GM12872 (cell line): ENCODE measurements around the gene PYGL.

ENCODE experiments used
- TF ChIP-seq, protein P1 (sequence below): IDR thresholded peaks from 3 replicates; pipeline ENCODE4 v1.5.1; 2011; ENCODE audit warnings: low read depth, mild to moderate bottlenecking, low read length, moderate library complexity; ENCODE audit not compliant: insufficient read depth

PYGL gene

DNA sequence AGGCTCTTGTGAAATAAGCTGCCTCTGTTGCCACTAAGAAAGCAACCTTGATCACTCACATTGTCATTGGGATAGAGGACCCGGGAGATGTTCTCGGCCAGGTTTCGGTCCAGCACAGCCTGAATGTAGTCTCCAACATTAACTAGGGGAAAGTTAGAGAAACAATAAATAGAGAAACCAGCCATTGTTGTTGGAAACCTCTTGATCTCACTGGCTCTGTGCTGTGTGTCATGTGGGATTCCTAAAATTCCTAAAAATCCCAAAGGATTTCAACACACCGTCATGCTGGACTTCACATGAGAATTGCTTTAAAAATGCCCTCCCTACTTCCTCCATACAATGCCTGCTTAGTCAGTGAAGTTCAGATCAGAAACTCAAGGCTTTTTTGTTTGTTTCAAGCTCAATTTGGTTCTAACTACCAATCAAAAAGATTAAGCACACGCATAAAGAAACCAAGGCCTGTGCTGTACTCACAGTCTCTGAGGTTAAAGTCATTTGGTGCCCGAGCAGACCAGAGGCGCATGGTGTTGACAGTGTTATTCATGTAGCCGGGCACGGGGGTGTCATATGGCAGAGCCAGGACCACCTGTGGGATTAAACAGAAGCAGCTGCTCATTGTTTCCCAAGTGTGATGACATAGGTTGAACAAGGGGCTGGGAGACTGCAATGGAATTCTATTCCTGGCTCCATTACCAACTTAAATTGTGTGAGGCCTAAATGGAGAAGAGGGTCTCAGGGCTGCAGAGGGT is 23.6 kb downstream of the PYGL start:
- TF ChIP-seq, protein P1, sequence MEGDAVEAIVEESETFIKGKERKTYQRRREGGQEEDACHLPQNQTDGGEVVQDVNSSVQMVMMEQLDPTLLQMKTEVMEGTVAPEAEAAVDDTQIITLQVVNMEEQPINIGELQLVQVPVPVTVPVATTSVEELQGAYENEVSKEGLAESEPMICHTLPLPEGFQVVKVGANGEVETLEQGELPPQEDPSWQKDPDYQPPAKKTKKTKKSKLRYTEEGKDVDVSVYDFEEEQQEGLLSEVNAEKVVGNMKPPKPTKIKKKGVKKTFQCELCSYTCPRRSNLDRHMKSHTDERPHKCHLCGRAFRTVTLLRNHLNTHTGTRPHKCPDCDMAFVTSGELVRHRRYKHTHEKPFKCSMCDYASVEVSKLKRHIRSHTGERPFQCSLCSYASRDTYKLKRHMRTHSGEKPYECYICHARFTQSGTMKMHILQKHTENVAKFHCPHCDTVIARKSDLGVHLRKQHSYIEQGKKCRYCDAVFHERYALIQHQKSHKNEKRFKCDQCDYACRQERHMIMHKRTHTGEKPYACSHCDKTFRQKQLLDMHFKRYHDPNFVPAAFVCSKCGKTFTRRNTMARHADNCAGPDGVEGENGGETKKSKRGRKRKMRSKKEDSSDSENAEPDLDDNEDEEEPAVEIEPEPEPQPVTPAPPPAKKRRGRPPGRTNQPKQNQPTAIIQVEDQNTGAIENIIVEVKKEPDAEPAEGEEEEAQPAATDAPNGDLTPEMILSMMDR = no peak

DNA sequence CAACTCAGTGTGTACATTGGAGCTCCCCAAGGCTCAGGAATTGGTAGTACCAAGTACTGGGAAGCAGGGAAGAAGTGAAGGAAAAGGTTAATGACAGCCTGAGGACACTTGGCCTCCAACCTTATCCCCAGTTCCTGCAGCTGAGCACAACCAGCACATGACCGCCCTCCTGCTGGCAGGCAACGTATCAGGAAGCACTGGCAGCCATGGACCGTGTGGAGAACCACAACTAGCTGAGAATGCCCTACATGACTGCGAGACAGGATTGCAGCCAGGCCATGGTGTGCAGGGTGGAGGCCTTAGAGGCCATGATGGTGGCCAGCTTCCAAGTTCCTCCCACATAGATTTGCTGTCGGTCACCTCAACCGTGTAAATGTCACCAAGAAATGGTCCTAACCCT is 26.8 kb downstream of the PYGL start:
- TF ChIP-seq, protein P1 = no peak

DNA sequence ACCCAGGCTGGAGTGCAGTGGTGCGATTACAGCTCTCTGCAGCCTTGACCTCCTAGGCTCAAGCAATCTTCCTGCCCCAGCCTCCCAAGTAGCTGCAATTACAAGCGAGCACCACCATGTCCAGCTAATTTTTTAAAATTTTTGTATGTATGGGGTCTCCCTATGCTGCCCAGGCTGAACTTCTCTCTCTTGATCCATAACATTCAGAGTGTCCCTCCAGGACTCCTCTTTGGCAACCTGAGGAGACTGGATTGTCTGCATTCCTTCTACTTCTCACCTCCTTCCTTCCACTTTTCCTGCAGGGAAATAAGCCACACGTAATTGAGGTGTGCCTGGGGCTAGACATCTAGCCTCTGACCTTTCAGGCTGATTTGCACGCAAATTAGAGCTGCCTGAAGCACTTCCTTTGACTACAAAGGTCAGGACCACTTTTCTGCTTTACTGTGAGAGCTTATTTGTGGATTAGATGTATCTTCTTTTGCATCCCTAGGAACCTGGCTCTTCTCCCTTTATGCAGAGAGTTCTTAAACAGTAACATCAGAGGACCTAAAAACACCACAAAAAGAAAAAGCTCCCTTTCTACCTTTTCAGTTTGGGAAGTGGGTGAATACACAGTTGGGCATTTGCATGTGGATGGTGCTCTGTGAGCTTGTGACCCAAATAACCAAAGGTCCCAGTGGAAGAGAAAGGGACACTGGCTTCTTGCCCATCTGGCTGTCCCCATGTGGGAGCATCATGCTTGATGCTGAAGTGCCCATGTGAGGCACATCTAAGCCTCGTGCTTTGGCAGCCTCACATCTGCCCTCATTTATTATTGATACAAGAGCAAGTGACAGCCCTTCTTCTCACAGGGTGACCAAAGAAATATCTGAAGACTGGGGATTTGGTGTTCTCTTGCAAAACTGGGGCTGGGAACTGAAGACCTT is 33.5 kb downstream of the PYGL start:
- TF ChIP-seq, protein P1 = no peak

DNA sequence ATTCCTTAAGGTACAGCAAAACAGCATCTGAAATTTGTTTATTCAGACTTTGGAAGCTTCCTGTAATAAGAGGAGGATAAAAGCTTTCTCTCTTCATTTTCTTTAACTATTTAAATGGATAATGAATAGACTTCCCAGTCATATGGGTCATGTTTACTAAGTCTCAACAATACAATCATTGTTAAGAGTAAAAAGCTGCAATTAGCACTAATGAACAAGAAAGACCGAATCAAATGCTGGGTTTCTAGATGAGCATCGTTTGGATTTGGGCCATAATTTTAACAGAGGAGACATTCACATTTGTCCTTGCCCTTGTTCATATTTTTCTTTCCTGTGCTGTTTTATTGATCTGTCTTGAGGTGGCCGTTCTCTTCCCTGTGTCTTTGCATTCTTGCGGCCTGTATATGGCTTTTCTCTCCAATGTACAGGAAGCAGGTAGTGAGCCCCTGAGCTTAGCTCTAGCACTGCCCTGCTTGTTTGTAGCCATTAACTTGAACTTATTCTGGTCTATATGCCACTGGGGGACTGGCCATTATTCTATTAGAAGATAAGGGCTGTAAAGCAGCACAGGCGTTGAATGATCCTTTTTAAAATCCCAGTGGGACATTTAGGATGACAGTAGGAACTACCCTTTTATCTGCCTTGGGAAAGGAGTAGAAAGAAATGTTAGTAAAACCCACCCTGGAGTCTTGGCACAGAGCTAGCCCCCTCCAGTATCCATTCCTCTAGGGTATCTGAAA is 37.8 kb downstream of the PYGL start:
- TF ChIP-seq, protein P1 = no peak

DNA sequence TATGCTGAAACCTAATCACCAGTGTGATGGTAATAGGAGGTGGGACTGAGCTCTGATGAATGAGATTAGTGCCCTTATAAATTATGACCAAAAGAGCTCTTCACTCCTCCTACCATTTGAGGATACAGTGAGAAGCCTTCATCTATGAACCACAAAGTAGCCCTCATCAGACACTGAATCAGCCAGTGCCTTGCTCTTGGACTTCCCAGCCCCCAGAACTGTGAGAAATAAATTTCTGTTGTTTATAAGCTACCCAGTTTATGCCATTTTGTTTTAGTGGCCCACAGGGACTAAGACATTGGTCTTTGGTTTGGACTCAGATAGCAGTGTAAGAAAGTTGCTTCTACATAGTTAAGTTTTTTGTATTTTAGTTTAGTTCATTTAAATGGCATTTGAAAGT is 39.6 kb downstream of the PYGL start:
- TF ChIP-seq, protein P1 = no peak

DNA sequence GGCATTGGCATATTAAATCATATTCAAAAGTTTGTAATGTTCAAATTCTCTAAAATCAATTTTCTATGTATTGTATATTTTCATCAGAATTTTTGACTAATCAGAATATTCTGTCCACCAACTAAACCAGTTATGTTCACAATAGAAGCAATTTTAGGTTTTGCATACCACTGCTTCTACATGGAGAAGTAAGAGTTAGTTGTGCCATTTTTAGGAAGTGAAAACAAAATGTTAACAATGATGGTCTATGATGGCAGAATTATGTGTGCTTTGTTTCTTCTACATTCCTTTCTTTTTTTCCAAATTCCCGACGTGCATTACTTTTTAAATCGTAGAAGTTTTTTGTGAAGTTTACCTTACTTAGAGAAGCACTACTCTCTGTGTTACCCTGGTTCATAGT is 42.9 kb downstream of the PYGL start:
- TF ChIP-seq, protein P1 = no peak

DNA sequence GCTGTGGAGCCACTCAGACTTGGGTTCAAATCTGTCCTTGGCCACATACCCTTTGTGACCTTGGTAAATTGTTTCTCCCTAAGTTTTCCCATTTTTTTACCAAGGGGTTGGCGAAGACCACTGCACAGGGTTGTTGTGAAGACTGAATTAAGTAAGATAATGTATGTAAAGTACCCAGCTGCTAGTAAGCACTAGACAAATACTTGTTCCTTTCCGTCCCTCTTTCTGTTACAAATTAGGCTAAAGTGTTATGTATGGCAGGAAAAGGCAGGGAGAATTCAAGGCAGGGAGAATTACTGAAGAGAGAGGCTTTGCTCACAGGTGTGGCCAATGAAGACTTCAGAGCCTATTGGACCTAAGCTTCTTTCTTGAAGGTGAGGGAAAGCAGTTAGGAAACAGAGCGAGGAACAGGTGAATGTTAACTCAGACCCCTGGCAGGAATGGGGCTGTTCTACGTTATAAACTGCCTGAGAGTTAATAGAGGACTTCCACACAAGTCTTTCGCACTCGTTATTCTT is 46.6 kb downstream of the PYGL start:
- TF ChIP-seq, protein P1 = no peak
